Stomach (tissue), 9 donors: ENCODE data around the gene ID4. TPM values are rescaled to one million over a fixed set of nuclear protein-coding genes. Genes with fewer than 3 reads are reported as not detected.

ENCODE experiments used
- DNase-seq, 2 donors: peaks; one replicate each; pipeline versions ENCODE4 v3.0.0 to v3.0.0-alpha.2; 2013 to 2019
- H3K27ac ChIP-seq, 5 donors: fragments of 200-600 bp in 4 of 5; sonication (generic) in 4 of 5; one replicate each; pipeline ENCODE4 v1.5.1; 2013 to 2019; ENCODE audit warnings: mild to moderate bottlenecking in 1 of 5, moderate library complexity in 1 of 5
- H3K27me3 ChIP-seq, 3 donors: fragments of 200-600 bp; sonication (generic); one replicate each; pipeline ENCODE4 v1.5.1; 2017 to 2019; ENCODE audit warnings: mixed run types in 1 of 3
- H3K36me3 ChIP-seq, 4 donors: fragments of 200-600 bp; sonication (generic); 1 replicate in 3 of 4; 2 replicates in 1 of 4; pipeline ENCODE4 v1.5.1; 2016 to 2019
- H3K4me1 ChIP-seq, 4 donors: fragments of 200-600 bp; sonication (generic); one replicate each; pipeline ENCODE4 v1.5.1; 2016 to 2019
- H3K4me3 ChIP-seq, 4 donors: fragments of 200-600 bp; sonication (generic) in 3 of 4; one replicate each; pipeline ENCODE4 v1.5.1; 2016 to 2019; ENCODE audit warnings: mild to moderate bottlenecking in 1 of 4
- H3K9me3 ChIP-seq, 4 donors: fragments of 200-600 bp; sonication (generic); one replicate each; pipeline ENCODE4 v1.5.1; 2016 to 2019
- EP300 ChIP-seq: sonication (generic); formaldehyde crosslinking; IDR thresholded peaks from one replicate; pipeline ENCODE4 v1.6.1; 2017; ENCODE audit warnings: antibody characterized with exemption
- POLR2A ChIP-seq, 4 donors: fragments of 450-650 bp; IDR thresholded peaks; one replicate each; pipeline ENCODE4 v1.6.1; 2016; ENCODE audit warnings: antibody characterized with exemption in 4 of 4, control low read depth in 2 of 4, mild to moderate bottlenecking in 1 of 4, moderate library complexity in 1 of 4
- POLR2AphosphoS5 ChIP-seq, 3 donors: sonication (generic); formaldehyde crosslinking; IDR thresholded peaks; one replicate each; pipeline ENCODE4 v1.6.1; 2016; ENCODE audit warnings: antibody characterized with exemption in 3 of 3
- WGBS, 5 donors: extraction: QIAGEN DNeasy Blood & Tissue Kit in 3 of 5; methylation state at CpG; one replicate each; pipeline versions ENCODE4 v1.1.5 to v1.1.7; 2013 to 2018; 5-methylcytosine and 5-hydroxymethylcytosine counted together
- intact Hi-C: fragments of 100-400 bp; cut with DNase I; formaldehyde crosslinking; loops from one replicate; pipeline ENCODE4 v1.15.1; 2023; ENCODE audit warnings: low total_unique reads
- polyA plus RNA-seq, 3 donors: library from polyadenylated mRNA; stranded (reverse); fragments of 200-250 nt; gene quantifications; one replicate each; pipeline ENCODE4 v1.2.3, GENCODE V29; 2013
- total RNA-seq, 5 donors: library from RNA; depleted of rRNA; stranded (reverse); fragments of >200 nt; gene quantifications; one replicate each; pipeline versions ENCODE4 v1.1.0 to v1.2.3, GENCODE V29; 2014 to 2016
- TF ChIP-seq, protein P1 (sequence below), 7 experiments: fragments of 450-650 bp in 4 of 7; fragments of 200-600 bp in 3 of 7; sonication (generic) in 3 of 7; IDR thresholded peaks; one replicate each; pipeline ENCODE4 v1.5.1; 2016 to 2019; ENCODE audit warnings: antibody characterized with exemption in 7 of 7, control low read depth in 2 of 7, mild to moderate bottlenecking in 1 of 7
- donor health status: healthy with polysubstance abuse.
- donor health status: Bipolar disorder and iron deficiency.
- donor health status: healthy.

Gene ID4
- total and polyA plus RNA-seq, 8 donors = 5.3 to 86.5 (median 18.8) TPM; not detected in 1

DNA sequence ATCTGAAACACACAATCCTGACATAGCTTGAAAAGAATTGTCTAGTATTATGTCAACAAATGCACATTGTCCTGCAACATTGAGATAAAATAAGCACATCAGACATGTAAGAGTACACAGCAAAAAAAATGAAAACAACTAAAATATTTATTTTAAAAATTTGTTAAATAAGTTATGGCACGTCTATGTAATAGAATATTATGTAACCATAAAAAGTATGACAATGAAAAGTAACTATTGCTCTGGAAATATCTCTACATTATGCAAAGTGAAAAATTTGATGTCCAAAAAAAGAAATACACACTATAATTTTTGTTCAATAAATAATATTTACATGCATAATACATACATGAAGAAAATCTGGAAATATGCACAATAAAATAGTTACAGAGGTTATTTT, 9.3 kb upstream of the ID4 start:
- TF ChIP-seq POLR2AphosphoS5 (IDR thresholded peaks at IDR 0.05) (no peak), POLR2A (IDR thresholded peaks at IDR 0.05) (no peak), EP300 (no peak)
- TF ChIP-seq, protein P1, sequence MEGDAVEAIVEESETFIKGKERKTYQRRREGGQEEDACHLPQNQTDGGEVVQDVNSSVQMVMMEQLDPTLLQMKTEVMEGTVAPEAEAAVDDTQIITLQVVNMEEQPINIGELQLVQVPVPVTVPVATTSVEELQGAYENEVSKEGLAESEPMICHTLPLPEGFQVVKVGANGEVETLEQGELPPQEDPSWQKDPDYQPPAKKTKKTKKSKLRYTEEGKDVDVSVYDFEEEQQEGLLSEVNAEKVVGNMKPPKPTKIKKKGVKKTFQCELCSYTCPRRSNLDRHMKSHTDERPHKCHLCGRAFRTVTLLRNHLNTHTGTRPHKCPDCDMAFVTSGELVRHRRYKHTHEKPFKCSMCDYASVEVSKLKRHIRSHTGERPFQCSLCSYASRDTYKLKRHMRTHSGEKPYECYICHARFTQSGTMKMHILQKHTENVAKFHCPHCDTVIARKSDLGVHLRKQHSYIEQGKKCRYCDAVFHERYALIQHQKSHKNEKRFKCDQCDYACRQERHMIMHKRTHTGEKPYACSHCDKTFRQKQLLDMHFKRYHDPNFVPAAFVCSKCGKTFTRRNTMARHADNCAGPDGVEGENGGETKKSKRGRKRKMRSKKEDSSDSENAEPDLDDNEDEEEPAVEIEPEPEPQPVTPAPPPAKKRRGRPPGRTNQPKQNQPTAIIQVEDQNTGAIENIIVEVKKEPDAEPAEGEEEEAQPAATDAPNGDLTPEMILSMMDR (IDR thresholded peaks at IDR 0.05) = no peak
- no peak overlapping the region for H3K27ac ChIP-seq
- no peaks in the 10 kb centered on the region for H3K36me3 ChIP-seq
- WGBS, 5 donors = 77 to 97% (median 92%) methylated on average over 1 of the region's 1 CpG
- peaks cover 0 to 3% (median 0%) of the 10 kb centered on the region in 4 donors for H3K9me3 ChIP-seq
- peaks cover 0 to 5% (median 0%) of the 10 kb centered on the region in 3 donors for H3K27me3 ChIP-seq
- no peak overlapping the region for H3K4me3 ChIP-seq
- intact Hi-C loops = no loop called here
- no peaks in the 10 kb centered on the region for H3K4me1 ChIP-seq
- DNase-seq = no peak

DNA sequence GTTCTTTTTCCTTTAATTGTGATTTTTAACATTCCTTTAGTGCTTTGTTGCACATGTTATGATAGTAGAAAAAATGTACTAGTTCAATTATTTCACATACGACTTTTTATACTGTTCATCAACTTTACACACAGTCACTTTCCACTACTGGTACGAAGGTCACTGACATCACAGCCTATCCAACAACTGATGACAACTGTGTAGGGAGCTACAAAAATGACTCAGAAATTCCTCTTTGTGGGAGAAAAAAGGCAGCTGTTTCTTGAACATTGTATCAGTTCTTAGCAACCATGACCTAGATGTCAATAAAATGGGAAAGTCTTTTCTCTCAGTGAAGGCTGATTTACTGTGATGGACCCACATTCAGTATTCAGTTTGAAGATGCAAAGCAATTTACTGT, 7.0 kb upstream of the ID4 start:
- DNase-seq = no peak
- 79 to 92% (median 83%) methylated on average over 2 of the region's 2 CpGs for WGBS, 5 donors
- H3K27me3 ChIP-seq = peaks cover 0 to 5% (median 0%) of the 10 kb centered on the region in 3 donors
- intact Hi-C loops = no loop called here
- no peak overlapping the region for H3K4me3 ChIP-seq
- no peaks in the 10 kb centered on the region for H3K36me3 ChIP-seq
- H3K4me1 ChIP-seq = no peaks in the 10 kb centered on the region
- peaks cover 0 to 3% (median 0%) of the 10 kb centered on the region in 4 donors for H3K9me3 ChIP-seq
- no peak overlapping the region for H3K27ac ChIP-seq
- TF ChIP-seq EP300 (no peak), POLR2A (IDR thresholded peaks at IDR 0.05) (no peak), POLR2AphosphoS5 (IDR thresholded peaks at IDR 0.05) (no peak)
- TF ChIP-seq, protein P1 (IDR thresholded peaks at IDR 0.05) = no peak

DNA sequence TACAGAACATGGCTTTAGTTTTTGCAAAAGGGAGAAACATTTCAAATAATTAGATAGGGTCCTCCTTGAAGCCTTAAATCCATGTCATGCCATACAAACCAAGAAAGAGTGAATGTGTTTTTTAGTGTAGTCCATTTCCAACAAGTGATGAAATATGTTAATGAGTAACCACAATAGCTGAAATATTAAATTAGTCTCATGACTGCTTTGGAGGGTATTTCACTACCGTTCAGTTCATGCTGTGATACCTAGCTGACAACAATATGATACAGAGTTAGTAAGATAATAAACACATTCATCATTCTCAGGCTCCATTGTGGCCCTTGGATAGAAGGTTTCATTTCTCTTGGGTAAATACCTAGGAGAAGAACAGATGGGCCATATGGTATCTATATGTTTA, 5.8 kb upstream of the ID4 start:
- WGBS, 5 donors = 48 to 71% (median 54%) methylated on average over 1 of the region's 1 CpG

DNA sequence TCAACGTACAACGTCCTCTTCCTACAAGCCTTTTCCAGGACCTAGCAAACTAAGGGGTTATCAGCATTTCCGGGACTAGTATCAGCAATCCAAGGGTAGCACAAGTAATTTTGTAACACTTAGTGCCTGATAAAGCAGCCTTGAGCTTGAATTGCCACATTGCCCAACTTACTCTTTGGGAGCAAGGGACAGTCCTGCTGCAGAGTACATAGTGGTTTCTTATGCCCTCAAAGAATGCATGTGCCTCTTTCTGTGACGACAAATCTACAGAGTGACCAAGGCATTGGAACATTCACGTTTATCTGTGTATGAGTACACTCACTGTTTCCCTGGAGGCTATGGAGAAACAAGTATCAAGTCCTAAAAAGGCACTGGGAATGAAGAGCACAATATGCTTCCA, 3.2 kb upstream of the ID4 start:
- H3K36me3 ChIP-seq = no peaks in the 10 kb centered on the region
- WGBS, 5 donors = 29 to 48% (median 42%) methylated on average over 5 of the region's 5 CpGs
- no peaks in the 10 kb centered on the region for H3K9me3 ChIP-seq
- H3K27ac ChIP-seq = no peak overlapping the region
- TF ChIP-seq POLR2A (IDR thresholded peaks at IDR 0.05) (no peak), EP300 (no peak), POLR2AphosphoS5 (IDR thresholded peaks at IDR 0.05) (peak in 2 of 3 donors; percentile 60 to 81)
- intact Hi-C loops = no loop called here
- H3K27me3 ChIP-seq = peaks cover 0 to 39% (median 12%) of the 10 kb centered on the region in 3 donors
- H3K4me1 ChIP-seq = peaks cover 0 to 21% (median 11%) of the 10 kb centered on the region in 4 donors
- no peak overlapping the region for H3K4me3 ChIP-seq
- DNase-seq = peak in 1 of 2 donors; percentile 72

More for the DNA sequence above, 5.8 kb upstream of the ID4 start:
- no peaks in the 10 kb centered on the region for H3K36me3 ChIP-seq
- no peak for TF ChIP-seq POLR2A (IDR thresholded peaks at IDR 0.05)
- TF ChIP-seq EP300 = no peak
- TF ChIP-seq, protein P1 (IDR thresholded peaks at IDR 0.05) = no peak
- no peak for TF ChIP-seq POLR2AphosphoS5 (IDR thresholded peaks at IDR 0.05)
- no peak overlapping the region for H3K27ac ChIP-seq
- H3K27me3 ChIP-seq = peaks cover 0 to 13% (median 0%) of the 10 kb centered on the region in 3 donors
- peaks cover 0 to 3% (median 0%) of the 10 kb centered on the region in 4 donors for H3K9me3 ChIP-seq
- DNase-seq = no peak
- no peak overlapping the region for H3K4me3 ChIP-seq
- peaks cover 0 to 4% (median 0%) of the 10 kb centered on the region in 4 donors for H3K4me1 ChIP-seq
- intact Hi-C loops = no loop called here

DNA sequence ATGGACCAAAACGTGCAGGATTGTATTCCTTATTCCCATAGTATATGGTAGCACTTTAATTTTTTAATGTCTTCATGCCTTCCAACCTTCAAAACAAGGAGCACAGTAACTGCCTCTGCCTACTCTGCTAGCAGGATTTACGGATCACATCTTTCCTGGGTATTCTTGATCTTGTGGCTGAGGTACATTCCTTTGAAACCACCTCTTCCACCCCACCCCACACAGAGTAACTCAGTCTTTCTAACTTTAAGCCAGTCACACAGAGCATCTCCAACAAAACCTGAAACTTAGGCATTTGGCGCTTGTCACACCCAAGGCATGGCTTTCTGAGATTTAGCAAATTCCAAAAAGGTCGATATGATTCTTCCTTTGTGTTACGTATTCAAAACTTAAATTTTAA, 2.3 kb upstream of the ID4 start:
- 62 to 91% (median 87%) methylated on average over 5 of the region's 5 CpGs for WGBS, 5 donors
- intact Hi-C loops = no loop called here
- Histone ChIP-seq H3K9me3 (no peaks in the 10 kb centered on the region), H3K4me3 (no peak overlapping the region), H3K36me3 (no peaks in the 10 kb centered on the region), H3K27ac (no peak overlapping the region), H3K27me3 (peaks cover 0 to 46% (median 15%) of the 10 kb centered on the region in 3 donors), H3K4me1 (peaks cover 0 to 26% (median 16%) of the 10 kb centered on the region in 4 donors)
- DNase-seq = no peak
- TF ChIP-seq POLR2AphosphoS5 (IDR thresholded peaks at IDR 0.05) (no peak), POLR2A (IDR thresholded peaks at IDR 0.05) (no peak), EP300 (no peak)
- TF ChIP-seq, protein P1 (IDR thresholded peaks at IDR 0.05) = no peak
